ENCODE measurements around the gene LYSMD4. TPM values are rescaled to one million over a fixed set of nuclear protein-coding genes. Genes with fewer than 3 reads are reported as not detected.

Gene LYSMD4
- total RNA-seq, 1 experiment from 2014 or later: 15.9 TPM

GRCh38 chr15:99680276-99680675, 53.0 kb downstream of the LYSMD4 start:
- H3K36me3 ChIP-seq (ENCODE audit: control insufficient read depth, insufficient read depth, low read length): no peaks in the 10 kb centered on the region
- Mint-ChIP-seq H3K4me3 (ENCODE audit: unreplicated experiment) (no peak overlapping the region), H3K27me3 (ENCODE audit: insufficient read depth, unreplicated experiment) (no peaks in the 10 kb centered on the region), H3K4me1 (ENCODE audit: low read depth, unreplicated experiment) (no peaks in the 10 kb centered on the region), H3K9me3 (ENCODE audit: unreplicated experiment) (peaks cover 13% of the 10 kb centered on the region), H3K27ac (ENCODE audit: unreplicated experiment) (no peak overlapping the region), H3K36me3 (ENCODE audit: insufficient read depth, unreplicated experiment) (peaks cover 6% of the 10 kb centered on the region)
- no peak overlapping the region for H3K4me3 ChIP-seq (ENCODE audit: low read depth, low read length)
- BruUV-seq (replicated peaks): no TSS peak
- DNase-seq: no peak
- TF ChIP-seq, protein P1, sequence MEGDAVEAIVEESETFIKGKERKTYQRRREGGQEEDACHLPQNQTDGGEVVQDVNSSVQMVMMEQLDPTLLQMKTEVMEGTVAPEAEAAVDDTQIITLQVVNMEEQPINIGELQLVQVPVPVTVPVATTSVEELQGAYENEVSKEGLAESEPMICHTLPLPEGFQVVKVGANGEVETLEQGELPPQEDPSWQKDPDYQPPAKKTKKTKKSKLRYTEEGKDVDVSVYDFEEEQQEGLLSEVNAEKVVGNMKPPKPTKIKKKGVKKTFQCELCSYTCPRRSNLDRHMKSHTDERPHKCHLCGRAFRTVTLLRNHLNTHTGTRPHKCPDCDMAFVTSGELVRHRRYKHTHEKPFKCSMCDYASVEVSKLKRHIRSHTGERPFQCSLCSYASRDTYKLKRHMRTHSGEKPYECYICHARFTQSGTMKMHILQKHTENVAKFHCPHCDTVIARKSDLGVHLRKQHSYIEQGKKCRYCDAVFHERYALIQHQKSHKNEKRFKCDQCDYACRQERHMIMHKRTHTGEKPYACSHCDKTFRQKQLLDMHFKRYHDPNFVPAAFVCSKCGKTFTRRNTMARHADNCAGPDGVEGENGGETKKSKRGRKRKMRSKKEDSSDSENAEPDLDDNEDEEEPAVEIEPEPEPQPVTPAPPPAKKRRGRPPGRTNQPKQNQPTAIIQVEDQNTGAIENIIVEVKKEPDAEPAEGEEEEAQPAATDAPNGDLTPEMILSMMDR (IDR thresholded peaks at IDR 0.05; ENCODE audit: insufficient read depth in 1 of 2, low read depth in 1 of 2, low read length in 1 of 2, severe bottlenecking in 1 of 2, unreplicated experiment in 1 of 2): no peak
- no peaks in the 10 kb centered on the region for H3K27me3 ChIP-seq (replicated peaks; ENCODE audit: control insufficient read depth, insufficient read depth, low read length)
- no peaks in the 10 kb centered on the region for H3K9me3 ChIP-seq
- POLR2A ChIA-PET: no interaction called here
- H3K4me1 ChIP-seq: no peaks in the 10 kb centered on the region
- intact Hi-C loops (cut with micrococcal nuclease; ENCODE audit: unreplicated experiment): no loop called here
- CTCF ChIA-PET: no interaction called here

- no peaks in the 10 kb centered on the region for H3K4me1 ChIP-seq
- no peak overlapping the region for H3K4me3 Mint-ChIP-seq (ENCODE audit: unreplicated experiment)
- no TSS peak for BruUV-seq (replicated peaks)
- no peaks in the 10 kb centered on the region for H3K27me3 ChIP-seq (replicated peaks; ENCODE audit: control insufficient read depth, insufficient read depth, low read length)
- no peak overlapping the region for H3K27ac Mint-ChIP-seq (ENCODE audit: unreplicated experiment)
- no peak for DNase-seq
- no peak overlapping the region for H3K4me3 ChIP-seq (ENCODE audit: low read depth, low read length)
- H3K4me1 Mint-ChIP-seq (ENCODE audit: low read depth, unreplicated experiment): no peaks in the 10 kb centered on the region
- no peaks in the 10 kb centered on the region for H3K27me3 Mint-ChIP-seq (ENCODE audit: insufficient read depth, unreplicated experiment)
- CTCF ChIA-PET: no interaction called here
- TF ChIP-seq, protein P1 (IDR thresholded peaks at IDR 0.05; ENCODE audit: insufficient read depth in 1 of 2, low read depth in 1 of 2, low read length in 1 of 2, severe bottlenecking in 1 of 2, unreplicated experiment in 1 of 2): no peak
- no peaks in the 10 kb centered on the region for H3K9me3 ChIP-seq
- intact Hi-C loops (cut with micrococcal nuclease; ENCODE audit: unreplicated experiment): no loop called here
- H3K36me3 Mint-ChIP-seq (ENCODE audit: insufficient read depth, unreplicated experiment): peaks cover 10% of the 10 kb centered on the region
- no peaks in the 10 kb centered on the region for H3K36me3 ChIP-seq (ENCODE audit: control insufficient read depth, insufficient read depth, low read length)
- no peaks in the 10 kb centered on the region for H3K9me3 Mint-ChIP-seq (ENCODE audit: unreplicated experiment)
- POLR2A ChIA-PET: no interaction called here
These were observed 55.6 kb downstream of the LYSMD4 start for GRCh38 chr15:99677540-99678134.

Other genes with a start within 250 kb of the LYSMD4 start
- 19.5 and 19.6 TPM in 2 replicates for gene MEF2A, start 167.5 kb downstream of the LYSMD4 start, total RNA-seq (2022)

Data from Caco-2 (cell line).